Stimulated activated CD4-positive, alpha-beta T cell treated with anti-CD3 and anti-CD28 coated beads, Interleukin-15, amount 100 ng/mL, for 1 hour (primary cell): ENCODE measurements around the gene MTFR2.

Experiments
- DNase-seq, 2 donors: peaks; one replicate each; pipeline ENCODE4 v3.0.0-alpha.2; 2020; ENCODE audit warnings: low read depth in 1 of 2, low spot score in 1 of 2

MTFR2 gene

GRCh38 chr6:136189104-136189503 is 61.0 kb downstream of the MTFR2 start:
- DNase-seq = no peak

GRCh38 chr6:136188486-136188885 is 61.6 kb downstream of the MTFR2 start:
- no peak for DNase-seq

GRCh38 chr6:136186363-136186762 is 63.7 kb downstream of the MTFR2 start:
- DNase-seq = no peak

GRCh38 chr6:136184738-136185137 is 65.4 kb downstream of the MTFR2 start:
- DNase-seq = no peak

- no peak for DNase-seq
Measured at GRCh38 chr6:136181861-136182260, 68.2 kb downstream of the MTFR2 start.

GRCh38 chr6:136181512-136181833 is 68.6 kb downstream of the MTFR2 start:
- DNase-seq = no peak
